ENCODE results near the gene MYL6B.

The MYL6B gene

DNA sequence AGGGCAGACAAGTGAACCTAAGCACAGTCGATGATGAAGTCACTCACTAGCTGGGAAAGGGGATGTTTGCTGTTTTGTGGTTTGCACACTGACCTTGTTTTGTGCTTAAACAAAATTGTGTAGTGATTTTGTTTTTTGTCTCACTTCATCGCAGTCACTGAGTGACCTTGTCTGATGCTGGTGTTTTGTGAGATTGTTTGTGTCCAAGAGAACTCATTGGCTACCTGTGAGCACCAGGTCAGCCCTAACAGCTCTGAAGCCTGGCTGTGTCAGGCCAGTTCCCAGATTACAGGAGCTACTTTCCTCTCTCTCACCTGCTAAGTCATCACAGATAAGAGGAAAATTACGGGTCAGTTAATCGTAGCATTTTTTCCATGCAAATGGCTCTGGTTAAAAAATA, 28.3 kb upstream of the MYL6B start:
- DNase-seq, result no peak

DNA sequence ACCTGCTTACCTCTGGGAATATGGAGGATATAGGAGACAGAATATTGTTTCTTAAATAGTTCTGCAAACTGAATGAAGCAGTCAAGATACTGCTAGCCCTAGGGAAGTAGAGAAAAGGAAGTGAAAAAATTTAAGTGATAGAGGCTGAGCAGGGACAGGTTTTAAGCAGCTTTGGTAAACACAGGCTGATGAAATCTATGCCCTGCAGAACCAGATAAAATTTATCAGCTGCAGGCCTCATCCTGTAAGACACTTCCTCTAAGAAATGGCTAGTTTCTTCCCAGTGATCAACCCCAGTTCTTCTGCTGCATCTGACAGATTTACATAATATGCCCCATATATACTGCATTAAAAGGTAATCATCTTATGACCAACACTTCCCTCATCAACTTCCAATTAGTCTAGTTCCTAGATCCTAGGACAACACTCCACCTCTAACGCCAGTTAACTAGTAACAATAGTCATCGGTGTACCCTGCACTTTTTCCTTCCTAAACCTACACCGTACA, 25.6 kb upstream of the MYL6B start:
- no peak for DNase-seq

DNA sequence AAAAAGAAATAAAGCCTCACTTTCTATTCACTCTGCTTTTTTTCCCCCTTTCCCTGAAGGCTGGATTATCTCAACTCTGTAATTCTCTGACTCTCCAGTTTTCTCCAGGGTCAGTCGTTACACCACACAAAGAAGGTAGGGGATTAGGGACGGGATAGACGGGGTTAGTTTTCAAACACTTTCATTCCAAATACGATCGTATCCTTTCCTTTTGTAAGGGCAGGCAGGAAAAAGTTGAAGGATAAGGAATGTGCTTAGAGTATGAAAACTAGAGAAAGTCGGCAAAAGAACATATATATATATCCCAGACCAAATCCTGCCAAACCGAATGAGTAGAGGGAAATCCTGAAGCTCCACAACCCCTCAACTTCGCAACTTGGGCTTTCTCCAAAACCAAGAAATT, 24.9 kb upstream of the MYL6B start:
- DNase-seq, result no peak

DNA sequence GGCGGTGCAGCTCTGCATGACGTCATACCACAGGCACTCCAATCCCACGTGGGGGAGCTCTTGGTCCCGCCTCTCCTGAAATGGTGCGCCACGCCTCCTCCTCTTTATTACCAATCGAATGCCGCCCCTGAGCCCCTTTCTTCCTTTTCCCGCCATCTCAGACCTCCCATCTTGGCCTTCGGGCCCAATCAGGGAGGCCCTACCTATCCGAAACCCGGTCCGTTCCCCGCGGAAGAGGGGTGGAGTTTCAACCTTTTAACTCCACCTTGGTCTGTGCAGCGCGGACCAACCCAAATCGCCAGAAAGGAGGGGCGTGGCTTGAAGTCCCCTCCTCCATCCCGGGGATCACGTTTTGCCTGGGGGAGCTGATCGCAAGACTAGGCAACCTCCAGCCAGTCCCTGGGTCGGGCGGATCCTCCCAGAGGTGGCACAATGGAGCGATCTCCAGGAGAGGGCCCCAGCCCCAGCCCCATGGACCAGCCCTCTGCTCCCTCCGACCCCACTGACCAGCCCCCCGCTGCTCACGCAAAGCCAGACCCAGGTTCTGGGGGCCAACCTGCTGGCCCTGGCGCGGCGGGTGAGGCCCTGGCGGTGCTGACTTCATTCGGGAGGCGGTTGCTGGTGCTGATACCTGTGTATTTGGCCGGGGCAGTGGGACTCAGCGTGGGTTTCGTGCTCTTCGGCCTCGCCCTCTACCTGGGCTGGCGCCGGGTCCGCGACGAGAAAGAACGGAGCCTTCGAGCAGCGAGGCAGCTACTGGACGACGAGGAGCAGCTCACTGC, 24.3 kb upstream of the MYL6B start, which contains the start of gene ESYT1:
Gene ESYT1, plus strand, starts transcription at position 380 of the 782 bp plus-strand sequence. Its CDS starts 53 bp downstream, at position 433.
- peak; percentile 91 for DNase-seq

DNA sequence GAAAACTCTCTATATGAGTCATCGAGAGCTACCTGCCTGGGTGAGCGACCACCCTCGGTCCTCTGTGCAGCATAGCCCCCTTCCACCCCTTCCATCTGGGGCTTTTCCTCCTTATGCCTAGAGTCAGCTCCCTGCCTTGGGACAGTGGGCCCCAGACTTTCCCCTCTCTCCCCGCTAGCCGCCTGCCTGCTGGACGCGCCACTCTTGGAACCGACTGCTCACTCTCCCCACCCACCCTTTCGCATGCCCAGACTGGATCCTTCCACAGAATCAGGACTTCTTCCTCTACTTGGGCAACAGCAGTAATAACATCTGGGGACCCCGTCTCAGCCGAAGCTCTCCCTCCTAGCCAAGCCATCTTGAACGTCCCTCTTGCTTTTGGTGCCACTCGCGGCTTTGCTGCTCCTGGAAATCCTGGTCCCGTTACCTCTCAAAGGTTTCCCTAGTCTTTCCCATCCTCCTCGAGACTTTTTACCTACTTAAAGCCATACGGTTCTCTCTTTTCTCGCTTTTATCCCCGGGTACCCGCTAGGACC, 23.6 kb upstream of the MYL6B start:
- peak; percentile 20 for DNase-seq

DNA sequence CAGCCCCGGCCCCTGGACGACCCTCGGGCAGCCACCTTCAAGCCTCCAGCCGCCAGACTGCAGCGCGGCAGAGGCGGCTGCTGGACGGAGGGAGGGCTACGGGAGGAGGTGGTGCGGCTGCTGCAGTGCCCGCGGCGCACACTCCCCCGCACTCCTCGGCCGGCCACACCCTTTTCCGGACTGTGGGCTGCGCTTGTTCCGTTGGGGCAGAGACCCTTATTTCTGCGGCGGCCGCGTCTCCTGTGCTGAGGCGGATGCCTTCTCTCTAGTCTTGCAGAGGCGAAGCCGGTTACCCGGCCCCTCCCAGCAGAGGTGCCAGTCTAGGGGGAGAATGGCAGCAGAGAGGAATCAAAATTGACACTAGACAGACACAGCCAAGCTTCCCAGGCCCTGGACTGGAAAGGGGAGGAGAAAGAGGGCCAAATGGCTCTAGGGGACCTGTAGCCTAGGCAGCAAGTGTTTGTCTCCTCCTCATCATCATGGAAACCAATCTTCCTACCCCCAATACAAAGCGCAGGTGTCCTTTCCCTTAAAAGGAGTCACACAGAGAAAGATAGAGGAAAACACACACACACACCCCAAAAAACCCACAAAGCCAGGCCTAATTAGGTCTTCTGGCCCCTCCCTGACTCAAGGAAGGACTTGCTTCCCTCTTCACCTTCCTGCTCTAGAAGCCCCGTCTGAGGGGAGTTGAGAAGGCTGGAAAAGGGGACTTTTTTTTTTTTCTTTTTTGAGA, 23.0 kb upstream of the MYL6B start:
- DNase-seq, result peak; percentile 58

DNA sequence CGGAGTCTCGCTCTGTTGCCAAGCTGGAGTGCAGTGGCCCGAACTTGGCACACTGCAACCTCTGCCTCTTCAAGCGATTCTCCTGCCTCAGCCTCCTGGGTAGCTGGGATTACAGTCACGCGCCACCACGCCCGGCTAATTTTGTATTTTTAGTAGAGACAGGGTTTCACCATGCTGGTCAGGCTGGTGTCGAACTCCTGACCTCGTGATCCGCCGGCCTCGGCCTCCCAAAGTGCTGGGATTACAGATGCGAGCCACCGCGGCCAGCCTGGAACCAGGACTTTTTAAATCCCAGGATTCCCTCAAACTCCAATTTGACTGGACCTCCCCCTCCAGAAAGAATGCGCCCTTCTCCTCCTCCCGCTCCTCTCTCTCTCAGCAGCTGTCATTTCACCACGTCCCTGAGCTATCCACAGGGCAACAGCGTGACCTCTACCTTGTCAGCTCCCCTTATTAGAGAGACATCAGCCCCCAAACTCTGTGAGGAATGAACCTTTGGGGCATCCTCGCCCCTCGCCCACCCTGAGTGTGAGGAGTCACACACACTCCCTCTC, 22.4 kb upstream of the MYL6B start:
- DNase-seq, result no peak

DNA sequence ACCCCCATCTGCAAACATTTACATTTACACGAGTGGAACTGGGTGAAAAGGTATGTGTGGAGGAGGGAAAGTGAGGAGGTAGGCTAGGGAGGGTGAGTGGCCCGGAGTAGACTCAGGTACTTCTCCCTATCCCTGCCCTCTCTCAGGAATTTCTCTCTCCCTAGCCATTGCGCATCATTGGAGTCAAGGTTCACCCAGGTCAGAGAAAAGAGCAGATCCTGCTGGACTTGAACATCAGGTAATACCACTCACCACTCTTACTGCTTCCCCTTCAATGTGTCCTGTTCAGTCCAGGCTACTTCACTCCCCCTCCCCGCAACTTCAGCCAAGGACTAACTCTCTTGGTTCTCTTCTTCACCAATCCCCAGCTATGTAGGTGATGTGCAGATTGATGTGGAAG, 21.5 kb upstream of the MYL6B start:
- DNase-seq, result no peak

DNA sequence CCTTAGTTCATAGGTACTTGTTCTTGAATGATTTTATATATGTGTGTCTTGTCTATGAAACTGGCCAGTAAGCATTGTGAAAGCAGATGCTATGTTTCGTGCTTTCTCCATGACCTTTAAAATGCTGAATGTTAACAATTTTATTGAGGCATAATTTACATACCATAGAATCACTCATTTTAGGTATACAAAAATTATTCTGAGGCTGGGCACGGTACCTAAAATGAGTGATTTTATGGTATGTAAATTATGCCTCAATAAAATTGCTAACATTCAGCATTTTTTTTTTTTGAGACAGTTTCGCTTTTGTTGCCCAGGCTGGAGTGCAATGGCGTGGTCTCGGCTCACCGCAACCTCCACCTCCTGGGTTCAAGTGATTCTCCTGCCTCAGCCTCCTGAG, 17.5 kb upstream of the MYL6B start:
- no peak for DNase-seq

DNA sequence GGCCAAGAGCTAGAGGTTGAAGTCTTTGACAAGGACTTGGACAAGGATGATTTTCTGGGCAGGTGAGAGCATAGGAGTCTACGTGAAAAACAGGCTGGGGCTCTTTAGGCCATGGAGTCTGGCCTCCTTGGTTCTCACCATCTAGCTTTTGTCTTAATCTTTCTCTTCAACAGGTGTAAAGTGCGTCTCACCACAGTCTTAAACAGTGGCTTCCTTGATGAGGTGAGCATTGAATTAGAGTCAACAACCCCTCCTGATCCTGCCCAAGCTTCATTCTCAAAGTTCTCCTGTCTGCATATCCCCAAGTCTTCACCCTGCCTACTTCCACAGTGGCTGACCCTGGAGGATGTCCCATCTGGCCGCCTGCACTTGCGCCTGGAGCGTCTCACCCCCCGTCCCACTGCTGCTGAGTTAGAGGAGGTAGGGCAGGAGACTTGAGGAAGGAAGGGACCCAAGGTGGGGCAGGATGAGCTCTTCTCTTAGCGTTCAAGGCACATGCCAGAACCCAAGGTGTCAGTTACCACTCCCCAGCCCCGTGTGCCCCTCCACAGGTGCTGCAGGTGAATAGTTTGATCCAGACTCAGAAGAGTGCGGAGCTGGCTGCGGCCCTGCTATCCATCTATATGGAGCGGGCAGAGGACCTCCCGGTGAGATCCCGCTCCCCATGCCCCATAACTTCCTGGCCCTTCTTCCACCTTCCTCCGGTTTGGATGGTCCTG, 14.4 kb upstream of the MYL6B start:
- DNase-seq, result no peak

DNA sequence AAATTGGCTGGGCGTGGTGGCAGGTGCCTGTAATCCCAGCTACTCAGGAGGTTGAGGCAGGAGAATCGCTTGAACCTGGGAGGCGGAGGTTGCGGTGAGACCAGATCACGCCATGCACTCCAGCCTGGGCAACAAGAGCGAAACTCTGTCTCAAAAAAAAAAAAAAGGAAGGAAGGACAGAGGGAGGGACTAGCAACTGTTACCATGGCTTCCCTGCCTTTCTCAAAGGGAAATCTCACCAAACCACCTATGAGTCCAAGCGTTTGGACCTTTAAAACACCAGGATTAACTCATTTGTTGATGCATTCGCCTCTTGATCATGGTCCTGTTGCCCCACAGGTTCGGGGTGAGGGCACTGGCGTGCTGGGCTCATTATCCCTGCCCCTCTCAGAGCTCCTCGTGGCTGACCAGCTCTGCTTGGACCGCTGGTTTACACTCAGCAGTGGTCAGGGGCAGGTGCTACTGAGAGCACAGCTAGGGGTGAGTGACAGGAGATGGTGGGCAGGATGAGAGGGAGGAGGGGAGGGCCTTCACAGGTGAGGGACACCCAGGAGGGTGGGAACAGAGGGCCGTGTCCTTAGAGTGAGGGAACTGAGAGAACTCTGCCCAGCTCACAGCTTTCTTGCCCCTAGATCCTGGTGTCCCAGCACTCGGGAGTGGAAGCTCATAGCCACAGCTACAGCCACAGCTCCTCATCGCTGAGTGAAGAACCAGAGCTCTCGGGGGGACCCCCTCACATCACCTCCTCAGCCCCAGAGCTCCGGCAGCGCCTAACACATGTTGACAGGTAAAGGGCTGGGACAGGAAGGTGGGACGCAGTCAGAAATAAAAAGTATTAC, 10.2 kb upstream of the MYL6B start:
- DNase-seq, result no peak

DNA sequence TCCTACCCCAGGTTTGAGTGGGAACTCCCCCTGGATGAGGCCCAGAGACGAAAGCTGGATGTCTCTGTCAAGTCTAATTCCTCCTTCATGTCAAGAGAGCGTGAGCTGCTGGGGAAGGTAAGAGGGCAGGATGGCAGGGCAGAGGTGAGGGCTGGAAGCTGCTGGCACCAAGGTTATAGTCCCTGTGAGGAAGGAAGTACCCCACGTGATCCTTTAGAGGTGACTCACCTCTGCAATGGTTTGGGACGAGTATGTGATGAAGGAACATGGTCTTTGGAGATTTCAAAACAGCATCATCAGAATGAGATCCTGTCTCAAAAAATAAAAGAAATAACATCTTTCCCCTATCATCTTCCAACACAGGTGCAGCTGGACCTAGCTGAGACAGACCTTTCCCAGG, 9.2 kb upstream of the MYL6B start:
- DNase-seq, result no peak

DNA sequence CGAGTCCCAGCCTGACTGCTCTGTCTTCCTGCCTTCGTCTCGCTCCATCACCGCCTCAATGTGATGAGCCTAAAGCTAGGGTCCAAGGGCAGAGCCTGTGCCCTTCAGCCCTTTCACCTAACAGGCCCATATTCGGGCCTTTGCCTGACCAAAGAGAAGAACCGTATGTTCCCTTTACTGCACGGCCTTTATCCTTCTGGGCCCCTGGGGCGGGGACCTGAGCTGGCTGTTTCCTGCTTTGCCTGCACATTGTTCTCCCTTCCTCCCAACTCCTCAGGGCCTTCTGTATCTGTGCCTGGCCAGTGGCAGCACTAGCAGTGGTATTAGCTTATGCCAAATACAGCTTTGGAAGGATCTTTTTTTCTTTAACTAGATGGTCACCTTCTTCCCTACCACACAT, 8.5 kb upstream of the MYL6B start:
- no peak for DNase-seq

DNA sequence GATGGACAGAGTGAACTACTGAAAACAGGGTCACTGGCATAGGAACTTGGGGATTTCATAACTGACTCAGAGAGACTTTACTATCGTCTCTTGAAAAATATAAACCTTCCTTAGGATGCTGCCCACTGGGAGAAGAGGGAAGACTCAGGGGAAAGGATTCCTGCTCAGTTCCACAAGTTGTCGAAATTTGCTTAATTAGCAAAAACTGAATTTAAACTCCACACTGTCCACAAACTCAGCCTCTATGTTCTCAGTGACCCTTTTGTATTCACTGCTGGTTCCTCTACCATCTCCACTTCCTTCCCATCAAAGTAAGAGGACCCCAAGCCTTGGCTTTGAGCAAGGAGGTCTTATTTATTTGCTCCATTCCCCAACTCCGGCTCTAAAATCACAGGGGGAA, 7.2 kb upstream of the MYL6B start:
- no peak for DNase-seq

DNA sequence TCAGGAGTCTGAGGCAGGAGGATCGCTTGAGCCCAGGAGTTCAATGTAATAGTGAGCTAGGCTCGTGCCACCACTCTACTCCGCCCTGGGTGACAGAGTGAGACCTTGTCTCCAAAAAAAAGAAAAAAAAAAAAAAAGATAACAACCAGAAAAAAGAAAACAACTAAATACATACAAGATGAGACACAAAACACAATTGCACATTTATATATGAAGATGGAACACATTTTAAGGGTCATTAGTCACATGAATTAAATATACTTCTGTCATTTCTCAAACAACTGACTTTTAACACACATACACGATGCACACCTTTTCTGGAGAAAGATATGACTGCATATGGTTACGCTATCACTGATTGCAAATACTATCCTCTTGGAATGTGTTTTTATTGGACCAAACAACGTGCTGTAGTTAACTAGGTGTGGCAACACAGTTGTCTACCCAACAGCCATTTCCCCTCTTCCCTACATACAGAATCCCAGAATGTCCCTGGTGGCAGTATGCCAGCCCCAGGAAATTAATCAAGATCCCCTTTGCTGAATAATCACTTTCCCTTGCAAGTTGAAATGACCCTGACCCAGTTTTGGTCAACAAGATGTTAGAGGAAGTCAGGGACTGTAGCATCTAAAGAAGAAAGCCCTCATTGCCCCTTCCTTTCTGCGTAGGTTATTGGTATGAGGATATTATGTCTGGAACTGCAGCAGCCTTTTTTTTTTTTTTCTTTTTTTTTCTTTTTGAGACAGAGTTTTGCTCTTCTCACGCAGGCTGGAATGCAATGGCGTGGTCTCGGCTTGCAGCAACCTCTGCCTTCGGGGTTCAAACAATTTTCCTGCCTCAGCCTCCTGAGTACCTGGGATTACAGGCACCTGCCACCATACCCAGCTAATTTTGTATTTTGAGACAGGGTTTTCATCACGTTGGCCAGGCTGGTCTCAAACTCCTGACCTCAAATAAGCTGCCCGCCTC, 5.6 kb upstream of the MYL6B start:
- DNase-seq, result no peak

DNA sequence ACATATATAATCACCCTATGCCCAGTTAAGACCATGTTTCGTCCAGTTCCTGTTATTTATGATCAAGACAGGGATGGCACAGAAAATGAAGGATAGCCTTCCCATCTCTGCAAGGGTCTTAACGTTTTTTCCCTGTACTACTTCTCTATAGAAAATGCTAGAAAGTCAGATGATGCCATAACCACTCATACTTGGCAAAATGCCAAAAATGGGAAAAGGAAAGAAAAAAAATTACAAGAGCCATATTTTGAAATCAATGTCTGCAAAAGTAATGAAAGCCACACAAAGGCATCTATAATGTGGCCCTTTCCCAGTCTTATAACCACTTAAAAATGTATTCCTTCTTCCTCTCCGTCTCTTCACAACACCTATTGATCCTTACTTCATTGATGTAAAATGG, 1.8 kb upstream of the MYL6B start:
- DNase-seq, result no peak

DNA sequence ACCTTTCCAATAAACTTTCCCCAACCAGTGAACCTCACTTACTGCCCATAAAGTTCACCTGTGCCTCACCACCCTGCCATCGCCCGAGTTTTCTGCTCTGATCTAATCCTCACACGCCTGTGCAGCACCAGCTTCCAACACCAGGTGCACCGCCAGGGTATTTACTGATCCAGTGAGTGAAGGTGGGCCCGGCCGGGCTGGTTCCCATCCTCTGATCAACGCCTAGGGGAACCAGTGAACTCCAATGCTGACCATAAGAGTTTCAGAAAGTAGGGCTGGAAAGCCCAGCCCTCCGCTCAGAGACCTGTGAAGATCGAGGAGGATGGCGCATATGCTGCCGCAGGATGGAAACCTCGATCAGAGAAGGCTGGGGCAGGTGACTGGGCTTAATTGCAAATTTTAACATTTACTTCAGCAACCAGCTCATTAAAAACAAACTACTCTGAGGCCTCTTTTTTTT, 685 bp upstream of the MYL6B start:
- peak; percentile 66 for DNase-seq

DNA sequence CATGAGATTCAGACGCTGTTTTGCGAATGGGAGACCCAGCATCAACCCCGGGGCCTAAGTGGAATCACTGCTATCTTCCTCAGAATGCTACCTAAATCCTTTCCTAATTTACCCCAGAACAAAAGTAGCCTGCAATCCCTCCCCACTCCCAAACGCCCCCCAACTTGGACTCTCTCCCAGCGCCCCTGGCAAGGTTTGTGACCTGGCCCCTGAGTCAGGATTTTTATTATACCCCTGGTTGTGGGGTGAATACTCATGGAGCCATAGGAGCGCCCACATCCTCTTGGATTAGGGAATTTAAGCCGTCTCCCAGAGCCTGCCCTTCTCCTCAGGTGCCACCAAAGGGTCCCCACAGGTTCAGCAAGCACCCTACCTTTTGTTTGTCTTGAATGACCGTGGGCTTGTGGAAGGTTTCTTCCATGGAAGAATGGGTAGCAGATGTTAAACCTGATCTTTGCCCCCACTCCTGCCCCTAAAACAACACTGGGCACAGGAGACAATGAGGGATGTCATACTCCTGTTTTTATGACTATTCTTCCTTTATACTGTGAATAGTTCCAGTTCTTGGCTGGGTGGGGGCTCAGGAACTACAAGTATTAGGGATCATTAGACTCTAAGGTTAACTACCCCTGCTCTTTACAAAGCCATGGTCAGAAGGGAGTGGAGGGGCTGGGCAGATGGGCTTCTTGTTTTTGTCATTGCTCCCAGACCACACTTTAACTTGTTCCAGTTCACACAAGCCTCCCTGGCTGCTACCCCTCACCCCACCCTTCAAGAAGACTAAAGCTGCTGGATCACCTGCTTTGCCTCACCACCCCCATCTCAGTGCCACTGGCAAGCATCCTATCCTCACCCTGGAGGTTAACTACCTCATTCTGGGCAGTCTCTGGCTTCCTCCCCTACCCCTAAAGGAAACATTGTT, 630 bp downstream of the MYL6B start:
- no peak for DNase-seq

DNA sequence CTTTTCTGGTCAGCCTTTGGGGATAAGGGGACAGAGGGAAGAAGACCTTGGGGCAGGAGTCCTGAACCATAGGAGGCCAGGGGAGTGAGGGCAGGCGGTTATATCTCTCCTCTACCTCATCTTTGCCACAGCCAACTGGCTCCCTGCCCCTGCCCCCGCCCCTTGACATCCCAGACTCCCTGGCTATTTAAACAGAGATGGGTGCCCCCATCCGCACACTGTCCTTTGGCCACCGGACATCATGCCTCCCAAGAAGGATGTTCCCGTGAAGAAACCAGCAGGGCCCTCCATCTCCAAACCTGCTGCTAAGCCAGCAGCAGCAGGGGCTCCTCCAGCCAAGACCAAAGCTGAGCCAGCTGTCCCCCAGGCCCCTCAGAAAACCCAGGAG, 1.3 kb downstream of the MYL6B start:
- no peak for DNase-seq
